Measurements from ENCODE around the gene ALCAM.

Gene ALCAM

GRCh38 chr3:105622169-105622568, 255.5 kb downstream of the ALCAM start (continued):
- TF ChIP-seq ZBTB11 (tag by site-specific recombination; conservative IDR thresholded peaks at IDR 0.05; ENCODE audit: low read depth) = no peak
- TF ChIP-seq ZNF292 (tag by site-specific recombination; IDR thresholded peaks at IDR 0.05; ENCODE audit: borderline replicate concordance, low read depth) = no peak
- no peak for TF ChIP-seq FEZF1 (tag by site-specific recombination; IDR thresholded peaks at IDR 0.05)
- TF ChIP-seq PRDM4 (tag by site-specific recombination; IDR thresholded peaks at IDR 0.05) = no peak
- TF ChIP-seq ZNF133 (tag by site-specific recombination; IDR thresholded peaks at IDR 0.05) = no peak
- no peak for TF ChIP-seq ZNF140 (tag by site-specific recombination; IDR thresholded peaks at IDR 0.05)
- no peak for TF ChIP-seq ZBTB48 (tag by site-specific recombination; IDR thresholded peaks at IDR 0.05)
- TF ChIP-seq ZNF404 (tag by site-specific recombination; IDR thresholded peaks at IDR 0.05) = no peak
- no peak for TF ChIP-seq ZIC2 (tag by site-specific recombination; IDR thresholded peaks at IDR 0.05)
- TF ChIP-seq ZNF473 (tag by site-specific recombination; IDR thresholded peaks at IDR 0.05) = no peak

Measured in HEK293 (cell line).